Measurements from ENCODE around the gene SLC22A16.

The SLC22A16 gene

DNA sequence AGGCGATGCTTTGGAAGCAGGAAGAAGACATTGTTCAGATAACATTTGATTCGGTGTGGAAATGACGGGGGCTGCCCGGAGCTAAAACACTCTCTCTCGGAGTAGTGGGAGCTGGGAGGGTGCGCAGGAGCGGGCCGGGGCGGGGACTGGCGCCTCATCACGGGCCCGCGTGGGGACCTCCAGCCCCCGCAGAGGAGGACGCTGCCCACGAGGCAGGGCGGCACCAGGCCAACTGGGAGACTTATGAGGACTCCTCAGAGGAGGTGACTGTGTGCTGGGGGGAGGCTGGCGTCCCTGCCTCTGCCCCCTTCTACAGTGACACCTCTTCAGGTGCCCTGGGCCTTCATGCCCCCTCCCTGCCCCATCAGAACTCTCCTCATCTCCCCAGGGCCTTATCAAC, 76.2 kb downstream of the SLC22A16 start:
- no peak for DNase-seq

DNA sequence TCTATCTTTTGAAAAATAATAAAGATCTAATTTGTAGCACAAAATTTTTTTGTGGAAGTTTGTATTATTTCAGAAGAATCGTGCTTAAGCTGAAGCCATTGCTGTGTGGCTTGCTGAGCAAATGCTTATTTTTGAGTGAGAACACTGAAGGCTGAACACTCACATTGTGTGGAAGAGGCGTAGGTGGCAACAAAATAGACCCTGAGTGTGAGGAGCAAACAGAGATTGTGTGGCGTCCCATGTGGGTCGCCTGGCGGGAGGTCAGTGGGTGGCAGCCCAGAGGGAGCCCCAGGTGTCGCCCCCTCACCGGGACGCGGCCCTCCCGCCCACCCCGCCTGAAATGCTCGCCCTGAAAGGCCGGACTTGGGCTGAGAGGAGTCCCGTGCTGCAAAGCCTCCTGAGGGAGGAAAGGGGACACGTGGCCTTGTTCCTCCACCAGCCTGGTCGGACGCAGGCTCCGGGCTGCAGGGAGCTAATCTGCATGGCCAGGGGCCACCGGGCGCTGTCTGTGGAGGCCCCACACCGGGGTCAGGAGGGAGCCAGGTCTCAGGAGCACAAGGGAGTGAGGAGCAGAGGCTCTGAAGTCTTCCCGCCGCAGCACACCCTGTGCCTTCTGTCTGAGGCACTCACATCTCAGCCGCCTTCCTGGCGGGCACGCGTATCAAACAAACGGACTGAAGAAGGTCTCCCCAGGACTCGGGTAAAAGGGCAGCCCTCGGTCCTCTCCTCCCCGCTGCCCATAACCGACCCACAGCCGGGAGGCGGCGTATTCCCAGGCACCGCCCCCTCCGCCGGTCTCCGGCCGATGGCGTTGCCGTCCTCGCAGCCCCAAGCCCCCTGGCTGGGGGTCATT, 77.0 kb downstream of the SLC22A16 start:
- DNase-seq = no peak

DNA sequence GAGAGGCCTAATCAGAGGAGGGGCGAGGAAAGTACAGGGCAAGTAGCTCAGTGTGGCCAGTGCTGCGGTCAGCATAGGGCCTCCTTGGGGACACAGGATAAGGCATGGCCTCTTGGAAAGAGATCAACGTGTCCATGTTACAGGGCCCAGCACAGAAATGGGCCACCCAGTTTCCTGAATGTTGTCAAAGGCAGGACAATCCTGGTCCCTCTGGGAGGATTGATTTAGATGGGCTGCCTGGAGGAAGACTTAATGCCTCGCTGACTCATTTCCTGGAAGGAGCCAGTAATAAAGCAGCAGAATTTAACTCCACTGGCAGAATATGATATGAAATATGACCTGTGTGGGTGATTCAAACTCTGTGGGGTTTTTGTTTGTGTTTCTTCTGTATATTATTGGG, 77.6 kb downstream of the SLC22A16 start:
- DNase-seq = no peak

DNA sequence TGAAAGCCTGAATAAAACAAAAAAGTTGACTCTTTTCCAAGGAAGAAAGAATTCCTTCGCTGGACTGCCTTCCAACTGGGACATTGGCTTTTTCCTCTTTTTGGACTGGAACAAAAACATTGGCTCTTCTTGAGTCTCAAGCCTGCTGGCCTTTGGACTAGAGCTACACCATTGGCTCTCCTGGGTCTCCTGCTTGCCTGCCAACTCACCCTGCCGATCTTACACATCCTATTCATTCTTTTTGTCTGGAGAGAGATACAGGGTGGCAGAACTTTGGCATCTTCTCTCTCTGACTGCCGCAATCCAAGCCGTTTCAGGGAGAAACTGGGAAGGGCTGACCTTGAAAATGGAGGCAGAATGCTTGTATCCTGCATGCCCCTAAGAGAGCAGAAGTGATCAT, 81.2 kb downstream of the SLC22A16 start:
- DNase-seq = no peak

DNA sequence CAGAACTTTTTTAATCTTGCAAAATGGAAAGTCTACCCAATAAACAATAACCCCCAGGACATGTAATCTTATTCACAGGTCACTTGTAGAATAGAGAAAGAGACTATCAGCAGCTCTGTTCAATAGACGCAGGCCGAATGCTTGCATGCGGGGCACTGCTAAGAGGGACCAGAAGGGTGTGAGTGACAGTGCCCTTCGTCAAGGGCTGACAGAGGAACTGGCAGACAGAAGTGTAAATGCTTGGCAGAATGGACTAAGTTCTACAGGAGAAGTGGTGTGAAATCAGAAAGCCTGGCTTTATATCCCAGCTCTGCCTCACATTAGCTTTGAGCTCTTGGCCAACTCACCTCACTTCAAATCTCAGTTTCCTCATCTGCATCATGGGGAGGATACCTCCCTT, 82.0 kb downstream of the SLC22A16 start:
- DNase-seq = no peak

DNA sequence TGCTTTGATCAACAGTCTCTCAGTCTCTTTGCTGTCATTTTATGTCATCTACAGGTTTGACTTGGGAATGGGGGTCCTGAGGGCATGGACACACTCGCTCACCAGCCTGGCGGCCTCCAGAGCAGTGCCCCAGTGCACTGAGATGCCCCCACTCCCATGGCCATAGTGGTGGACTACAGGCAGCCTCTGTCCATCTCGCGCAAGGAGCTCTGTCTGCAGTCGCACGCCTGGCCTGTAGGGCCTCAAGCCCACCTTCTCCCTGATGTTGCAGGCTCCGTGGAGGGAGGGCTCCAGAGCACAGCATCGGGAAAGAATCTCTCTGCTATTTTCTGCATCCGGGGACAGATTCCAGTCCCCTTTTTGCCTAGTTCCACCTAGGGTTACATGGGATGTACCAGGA, 83.7 kb downstream of the SLC22A16 start:
- DNase-seq = no peak

DNA sequence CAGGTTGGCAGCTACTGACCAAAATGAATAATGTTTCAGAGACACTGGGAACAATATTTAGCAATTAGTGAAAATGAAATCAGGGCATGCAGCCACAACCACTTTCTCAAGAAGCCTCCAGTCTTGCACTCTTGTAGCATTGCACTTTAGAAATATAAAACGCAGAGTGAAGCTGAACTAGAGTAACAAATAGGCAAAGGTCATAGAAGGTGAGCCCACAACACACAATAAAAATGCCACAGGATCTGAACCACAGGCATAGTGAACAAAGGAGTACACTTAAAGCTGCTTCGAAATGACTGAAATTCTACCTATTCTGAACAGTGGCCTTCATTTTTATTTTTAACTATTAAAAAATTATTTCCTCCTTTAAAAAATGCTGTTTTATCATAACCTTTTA, 86.0 kb downstream of the SLC22A16 start:
- DNase-seq = no peak

DNA sequence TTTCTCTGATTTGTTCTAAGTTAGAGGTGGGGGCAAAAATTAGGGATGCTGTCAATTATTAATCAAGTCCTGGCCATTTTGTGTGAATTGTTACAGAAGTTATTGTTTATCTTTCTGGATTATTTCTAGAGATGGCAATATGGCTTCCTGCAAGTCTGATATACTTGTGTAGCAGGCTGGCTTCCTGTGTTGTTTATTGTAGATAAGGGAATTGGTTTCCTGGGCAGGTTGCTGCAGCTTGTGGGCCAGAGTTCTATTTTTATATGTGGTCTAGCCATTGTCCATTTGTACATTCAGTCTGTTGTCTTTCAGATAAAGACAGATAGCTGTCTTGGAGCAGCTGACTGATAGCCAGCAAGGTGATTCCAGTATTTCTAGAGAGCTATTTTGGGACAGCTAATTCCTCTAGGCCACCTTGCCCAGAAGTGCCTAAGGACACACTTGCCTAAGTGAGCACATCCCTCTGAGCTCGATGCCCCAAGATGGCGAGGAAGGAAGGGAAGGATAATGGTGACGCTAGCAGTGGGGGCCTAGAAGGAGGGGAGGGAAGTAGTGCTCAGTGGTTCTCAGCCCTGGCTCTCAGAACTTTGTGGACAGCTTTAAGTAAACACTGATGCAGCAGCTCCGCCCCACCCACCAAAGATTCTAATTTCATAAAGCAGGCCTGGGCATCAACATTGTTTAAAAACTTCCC, 86.6 kb downstream of the SLC22A16 start:
- no peak for DNase-seq

DNA sequence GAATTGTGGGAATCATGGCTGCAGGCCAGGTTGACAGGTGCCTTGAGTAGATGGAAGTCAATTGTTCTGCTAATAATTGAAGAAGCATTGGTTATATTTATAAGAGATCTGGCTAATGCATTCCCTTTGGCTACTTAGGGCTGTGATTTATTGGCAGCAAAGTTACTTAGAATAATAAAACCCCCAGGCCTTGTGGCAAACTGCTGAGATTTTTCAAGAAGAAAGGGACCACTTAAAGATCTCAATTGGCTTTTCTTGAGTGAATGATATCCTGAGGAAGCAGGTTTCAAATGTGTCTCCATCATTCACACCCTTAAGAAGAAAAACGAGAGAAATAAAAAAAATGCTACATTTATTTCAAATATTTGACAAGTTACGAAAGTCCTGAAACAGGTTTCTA, 88.4 kb downstream of the SLC22A16 start:
- DNase-seq = no peak

DNA sequence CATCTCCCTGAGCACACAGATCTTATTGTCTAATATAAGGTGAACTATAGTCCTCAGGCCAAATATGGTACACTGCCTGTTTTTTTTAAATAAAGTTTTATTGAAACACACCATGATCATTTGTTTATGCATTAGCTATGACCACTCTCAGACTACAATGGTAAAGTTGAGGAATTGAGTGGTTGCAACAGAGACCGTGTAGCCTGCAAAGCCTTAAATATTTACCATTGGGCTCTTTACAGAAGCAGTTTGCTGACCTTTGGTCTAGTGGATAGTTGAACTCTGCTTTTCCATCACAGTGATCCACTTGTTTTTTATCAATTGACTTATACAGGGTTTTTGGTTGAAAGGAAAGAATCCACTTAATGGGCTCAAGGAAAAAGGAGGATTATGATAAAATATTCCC, 91.0 kb downstream of the SLC22A16 start:
- no peak for DNase-seq

DNA sequence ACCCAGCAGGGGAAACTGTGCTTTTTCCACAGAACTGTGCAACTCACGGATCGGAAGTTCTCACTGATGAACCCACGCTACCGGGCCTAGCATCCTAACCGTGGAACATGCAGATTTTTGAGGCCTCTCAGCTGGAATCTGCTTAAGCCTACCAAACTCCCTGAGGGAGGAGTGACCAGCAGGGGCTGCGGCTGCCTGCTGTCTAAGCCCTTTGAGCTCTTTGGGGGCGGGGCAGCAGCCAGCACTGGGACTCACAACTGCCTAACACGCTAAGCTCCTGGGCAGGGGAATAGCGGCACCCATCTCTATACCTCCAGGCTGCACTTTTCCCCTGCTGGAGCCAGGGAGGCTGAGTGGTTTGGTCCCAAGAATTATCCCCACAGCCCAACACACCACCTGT, 97.9 kb downstream of the SLC22A16 start:
- DNase-seq = no peak

All from T-helper 1 cell (primary cell).